Peyer's patch (tissue), 4 donors: ENCODE measurements around the gene OR13C5.

Experiments
- POLR2A ChIP-seq, 2 donors: fragments of 450-650 bp; IDR thresholded peaks; one replicate each; pipeline ENCODE4 v1.5.1; 2017; ENCODE audit warnings: antibody characterized with exemption in 2 of 2, mild to moderate bottlenecking in 2 of 2, moderate library complexity in 2 of 2
- TF ChIP-seq, protein P1 (sequence below), 6 experiments: fragments of 450-650 bp in 4 of 6; fragments of 200-600 bp in 2 of 6; sonication (generic) in 1 of 6; IDR thresholded peaks; one replicate each; pipeline ENCODE4 v1.5.1; 2017 to 2019; ENCODE audit warnings: antibody characterized with exemption in 6 of 6, mild to moderate bottlenecking in 3 of 6, moderate library complexity in 1 of 6

DNA sequence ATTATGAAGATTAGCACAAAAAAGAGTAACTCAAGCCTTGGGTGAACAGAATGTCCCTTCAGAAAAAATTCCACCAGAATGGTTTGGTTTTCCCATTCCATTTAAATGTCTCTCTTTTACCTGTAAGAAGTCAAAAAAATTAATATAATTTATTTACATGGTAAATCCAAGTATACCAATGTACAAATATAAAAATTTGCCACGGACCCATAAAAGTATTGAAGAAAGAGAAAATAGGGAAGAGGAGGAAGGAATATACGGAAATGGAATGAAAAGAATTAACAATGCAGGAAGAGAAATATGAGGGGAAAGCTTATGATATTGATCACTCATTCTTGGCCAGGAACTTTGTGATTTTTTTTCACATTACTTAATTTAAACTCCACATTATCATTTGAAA, 18.9 kb upstream of the OR13C5 start, which contains the start of gene OR13C9:
- TF ChIP-seq POLR2A (IDR thresholded peaks at IDR 0.05), result no peak
- TF ChIP-seq, protein P1, sequence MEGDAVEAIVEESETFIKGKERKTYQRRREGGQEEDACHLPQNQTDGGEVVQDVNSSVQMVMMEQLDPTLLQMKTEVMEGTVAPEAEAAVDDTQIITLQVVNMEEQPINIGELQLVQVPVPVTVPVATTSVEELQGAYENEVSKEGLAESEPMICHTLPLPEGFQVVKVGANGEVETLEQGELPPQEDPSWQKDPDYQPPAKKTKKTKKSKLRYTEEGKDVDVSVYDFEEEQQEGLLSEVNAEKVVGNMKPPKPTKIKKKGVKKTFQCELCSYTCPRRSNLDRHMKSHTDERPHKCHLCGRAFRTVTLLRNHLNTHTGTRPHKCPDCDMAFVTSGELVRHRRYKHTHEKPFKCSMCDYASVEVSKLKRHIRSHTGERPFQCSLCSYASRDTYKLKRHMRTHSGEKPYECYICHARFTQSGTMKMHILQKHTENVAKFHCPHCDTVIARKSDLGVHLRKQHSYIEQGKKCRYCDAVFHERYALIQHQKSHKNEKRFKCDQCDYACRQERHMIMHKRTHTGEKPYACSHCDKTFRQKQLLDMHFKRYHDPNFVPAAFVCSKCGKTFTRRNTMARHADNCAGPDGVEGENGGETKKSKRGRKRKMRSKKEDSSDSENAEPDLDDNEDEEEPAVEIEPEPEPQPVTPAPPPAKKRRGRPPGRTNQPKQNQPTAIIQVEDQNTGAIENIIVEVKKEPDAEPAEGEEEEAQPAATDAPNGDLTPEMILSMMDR (IDR thresholded peaks at IDR 0.05), result no peak
